GM12878 (cell line): ENCODE data around the gene SORCS2.

Source experiments
- ATF7 ChIP-seq: fragments of 450-650 bp; IDR thresholded peaks from 2 replicates; pipeline ENCODE4 v1.6.1; 2016; ENCODE audit warnings: low read depth, mild to moderate bottlenecking
- CHD2 ChIP-seq: IDR thresholded peaks from 2 replicates; pipeline ENCODE4 v1.6.1; 2011; ENCODE audit warnings: low read depth, low read length, improper control_type of control experiment, borderline replicate concordance
- CREM ChIP-seq: IDR thresholded peaks from 2 replicates; pipeline ENCODE4 v1.6.1; 2014; ENCODE audit warnings: antibody characterized with exemption, low read depth
- MEF2A ChIP-seq: IDR thresholded peaks from 2 replicates; pipeline ENCODE4 v1.6.1; 2011; ENCODE audit warnings: low read depth, mild to moderate bottlenecking, low read length, moderate library complexity; ENCODE audit not compliant: insufficient read depth
- POLR2A ChIP-seq: IDR thresholded peaks from 2 replicates; pipeline ENCODE4 v1.6.1; 2011; ENCODE audit warnings: low read depth, mild to moderate bottlenecking, low read length
- POLR2AphosphoS5 ChIP-seq: IDR thresholded peaks from 2 replicates; pipeline ENCODE4 v1.6.1; 2011; ENCODE audit warnings: mild to moderate bottlenecking, low read length, inconsistent platforms
- SMC3 ChIP-seq: IDR thresholded peaks from 2 replicates; pipeline ENCODE4 v1.6.1; 2011; ENCODE audit warnings: low read length, improper control_type of control experiment, borderline replicate concordance
- WRNIP1 ChIP-seq: IDR thresholded peaks from 2 replicates; pipeline ENCODE4 v1.6.1; 2011; ENCODE audit warnings: low read depth, low read length, improper control_type of control experiment, borderline replicate concordance
- TF ChIP-seq, protein P1 (sequence below), 3 experiments: IDR thresholded peaks in 2 of 3; conservative IDR thresholded peaks in 1 of 3; 2 replicates each; pipeline ENCODE4 v1.5.1; 2011; ENCODE audit warnings: low read depth in 3 of 3, low read length in 3 of 3, mild to moderate bottlenecking in 3 of 3, control low read depth in 2 of 3, moderate library complexity in 2 of 3, inconsistent platforms in 1 of 3, mixed read lengths in 1 of 3; ENCODE audit not compliant: control insufficient read depth in 2 of 3, insufficient read depth in 1 of 3; ENCODE audit errors: extremely low read depth in 1 of 3
- TF ChIP-seq, protein P2 (sequence below): fragments of 450-650 bp; IDR thresholded peaks from 2 replicates; pipeline ENCODE4 v1.6.1; 2016; ENCODE audit warnings: mild to moderate bottlenecking
- TF ChIP-seq, protein P3 (sequence below): IDR thresholded peaks from 2 replicates; pipeline ENCODE4 v1.6.1; 2011; ENCODE audit warnings: low read depth, low read length, improper control_type of control experiment, borderline replicate concordance
- TF ChIP-seq, protein P4 (sequence below): IDR thresholded peaks from 2 replicates; pipeline ENCODE4 v1.6.1; 2012; ENCODE audit warnings: mild to moderate bottlenecking, low read depth, low read length

DNA sequence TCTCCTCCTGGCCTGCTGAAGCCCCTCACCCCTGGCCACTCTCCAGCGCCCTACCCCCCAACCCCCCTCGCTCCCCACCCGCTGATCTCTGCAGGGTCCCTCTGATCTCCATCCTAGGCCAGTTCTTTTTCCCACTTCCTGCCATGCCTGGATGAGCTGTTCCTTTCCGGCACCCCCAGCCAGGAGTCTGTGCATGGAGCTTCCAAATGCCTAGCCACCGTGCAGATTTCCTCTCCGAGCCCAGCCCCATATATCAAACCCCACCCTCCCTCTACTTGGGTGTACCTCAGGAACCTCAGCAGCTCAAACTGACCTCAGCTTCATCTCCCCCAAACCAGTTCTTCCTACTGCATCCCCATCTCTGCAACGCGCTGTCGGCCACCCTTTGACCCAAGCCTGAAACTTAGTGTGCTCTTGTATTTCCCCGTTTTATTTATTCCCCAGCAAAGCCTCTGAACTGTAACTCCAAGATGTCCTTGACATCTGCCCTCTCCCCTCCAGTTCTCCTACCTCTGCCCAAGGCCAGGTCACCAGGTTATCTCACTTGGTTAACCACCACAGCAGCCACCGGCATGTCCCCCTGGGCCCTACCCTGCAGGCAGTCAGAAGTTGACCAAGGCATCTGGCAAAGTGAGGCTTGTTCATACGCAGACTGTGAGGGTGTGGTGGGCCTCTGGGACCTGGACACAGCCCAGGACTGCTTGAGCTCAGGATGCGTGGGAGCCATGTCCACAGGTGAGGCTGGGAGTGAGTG, 437.3 kb downstream of the SORCS2 start:
- TF ChIP-seq CREM (no peak), POLR2A (no peak), SMC3 (no peak), ATF7 (no peak), CHD2 (no peak), WRNIP1 (no peak), POLR2AphosphoS5 (no peak), MEF2A (no peak)
- TF ChIP-seq, protein P1, sequence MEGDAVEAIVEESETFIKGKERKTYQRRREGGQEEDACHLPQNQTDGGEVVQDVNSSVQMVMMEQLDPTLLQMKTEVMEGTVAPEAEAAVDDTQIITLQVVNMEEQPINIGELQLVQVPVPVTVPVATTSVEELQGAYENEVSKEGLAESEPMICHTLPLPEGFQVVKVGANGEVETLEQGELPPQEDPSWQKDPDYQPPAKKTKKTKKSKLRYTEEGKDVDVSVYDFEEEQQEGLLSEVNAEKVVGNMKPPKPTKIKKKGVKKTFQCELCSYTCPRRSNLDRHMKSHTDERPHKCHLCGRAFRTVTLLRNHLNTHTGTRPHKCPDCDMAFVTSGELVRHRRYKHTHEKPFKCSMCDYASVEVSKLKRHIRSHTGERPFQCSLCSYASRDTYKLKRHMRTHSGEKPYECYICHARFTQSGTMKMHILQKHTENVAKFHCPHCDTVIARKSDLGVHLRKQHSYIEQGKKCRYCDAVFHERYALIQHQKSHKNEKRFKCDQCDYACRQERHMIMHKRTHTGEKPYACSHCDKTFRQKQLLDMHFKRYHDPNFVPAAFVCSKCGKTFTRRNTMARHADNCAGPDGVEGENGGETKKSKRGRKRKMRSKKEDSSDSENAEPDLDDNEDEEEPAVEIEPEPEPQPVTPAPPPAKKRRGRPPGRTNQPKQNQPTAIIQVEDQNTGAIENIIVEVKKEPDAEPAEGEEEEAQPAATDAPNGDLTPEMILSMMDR (IDR thresholded peaks at IDR 0.05 in 2 of 3, conservative IDR thresholded peaks at IDR 0.05 in 1 of 3; ENCODE audit: control insufficient read depth in 2 of 3, extremely low read depth in 1 of 3, insufficient read depth in 1 of 3, low read depth in 3 of 3, low read length in 3 of 3): no peak
- TF ChIP-seq, protein P2, sequence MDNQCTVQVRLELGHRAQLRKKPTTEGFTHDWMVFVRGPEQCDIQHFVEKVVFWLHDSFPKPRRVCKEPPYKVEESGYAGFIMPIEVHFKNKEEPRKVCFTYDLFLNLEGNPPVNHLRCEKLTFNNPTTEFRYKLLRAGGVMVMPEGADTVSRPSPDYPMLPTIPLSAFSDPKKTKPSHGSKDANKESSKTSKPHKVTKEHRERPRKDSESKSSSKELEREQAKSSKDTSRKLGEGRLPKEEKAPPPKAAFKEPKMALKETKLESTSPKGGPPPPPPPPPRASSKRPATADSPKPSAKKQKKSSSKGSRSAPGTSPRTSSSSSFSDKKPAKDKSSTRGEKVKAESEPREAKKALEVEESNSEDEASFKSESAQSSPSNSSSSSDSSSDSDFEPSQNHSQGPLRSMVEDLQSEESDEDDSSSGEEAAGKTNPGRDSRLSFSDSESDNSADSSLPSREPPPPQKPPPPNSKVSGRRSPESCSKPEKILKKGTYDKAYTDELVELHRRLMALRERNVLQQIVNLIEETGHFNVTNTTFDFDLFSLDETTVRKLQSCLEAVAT: no peak
- TF ChIP-seq, protein P3, sequence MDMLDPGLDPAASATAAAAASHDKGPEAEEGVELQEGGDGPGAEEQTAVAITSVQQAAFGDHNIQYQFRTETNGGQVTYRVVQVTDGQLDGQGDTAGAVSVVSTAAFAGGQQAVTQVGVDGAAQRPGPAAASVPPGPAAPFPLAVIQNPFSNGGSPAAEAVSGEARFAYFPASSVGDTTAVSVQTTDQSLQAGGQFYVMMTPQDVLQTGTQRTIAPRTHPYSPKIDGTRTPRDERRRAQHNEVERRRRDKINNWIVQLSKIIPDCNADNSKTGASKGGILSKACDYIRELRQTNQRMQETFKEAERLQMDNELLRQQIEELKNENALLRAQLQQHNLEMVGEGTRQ: no peak
- TF ChIP-seq, protein P4, sequence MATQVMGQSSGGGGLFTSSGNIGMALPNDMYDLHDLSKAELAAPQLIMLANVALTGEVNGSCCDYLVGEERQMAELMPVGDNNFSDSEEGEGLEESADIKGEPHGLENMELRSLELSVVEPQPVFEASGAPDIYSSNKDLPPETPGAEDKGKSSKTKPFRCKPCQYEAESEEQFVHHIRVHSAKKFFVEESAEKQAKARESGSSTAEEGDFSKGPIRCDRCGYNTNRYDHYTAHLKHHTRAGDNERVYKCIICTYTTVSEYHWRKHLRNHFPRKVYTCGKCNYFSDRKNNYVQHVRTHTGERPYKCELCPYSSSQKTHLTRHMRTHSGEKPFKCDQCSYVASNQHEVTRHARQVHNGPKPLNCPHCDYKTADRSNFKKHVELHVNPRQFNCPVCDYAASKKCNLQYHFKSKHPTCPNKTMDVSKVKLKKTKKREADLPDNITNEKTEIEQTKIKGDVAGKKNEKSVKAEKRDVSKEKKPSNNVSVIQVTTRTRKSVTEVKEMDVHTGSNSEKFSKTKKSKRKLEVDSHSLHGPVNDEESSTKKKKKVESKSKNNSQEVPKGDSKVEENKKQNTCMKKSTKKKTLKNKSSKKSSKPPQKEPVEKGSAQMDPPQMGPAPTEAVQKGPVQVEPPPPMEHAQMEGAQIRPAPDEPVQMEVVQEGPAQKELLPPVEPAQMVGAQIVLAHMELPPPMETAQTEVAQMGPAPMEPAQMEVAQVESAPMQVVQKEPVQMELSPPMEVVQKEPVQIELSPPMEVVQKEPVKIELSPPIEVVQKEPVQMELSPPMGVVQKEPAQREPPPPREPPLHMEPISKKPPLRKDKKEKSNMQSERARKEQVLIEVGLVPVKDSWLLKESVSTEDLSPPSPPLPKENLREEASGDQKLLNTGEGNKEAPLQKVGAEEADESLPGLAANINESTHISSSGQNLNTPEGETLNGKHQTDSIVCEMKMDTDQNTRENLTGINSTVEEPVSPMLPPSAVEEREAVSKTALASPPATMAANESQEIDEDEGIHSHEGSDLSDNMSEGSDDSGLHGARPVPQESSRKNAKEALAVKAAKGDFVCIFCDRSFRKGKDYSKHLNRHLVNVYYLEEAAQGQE: no peak
